ENCODE results near the gene OTOA.

DNA sequence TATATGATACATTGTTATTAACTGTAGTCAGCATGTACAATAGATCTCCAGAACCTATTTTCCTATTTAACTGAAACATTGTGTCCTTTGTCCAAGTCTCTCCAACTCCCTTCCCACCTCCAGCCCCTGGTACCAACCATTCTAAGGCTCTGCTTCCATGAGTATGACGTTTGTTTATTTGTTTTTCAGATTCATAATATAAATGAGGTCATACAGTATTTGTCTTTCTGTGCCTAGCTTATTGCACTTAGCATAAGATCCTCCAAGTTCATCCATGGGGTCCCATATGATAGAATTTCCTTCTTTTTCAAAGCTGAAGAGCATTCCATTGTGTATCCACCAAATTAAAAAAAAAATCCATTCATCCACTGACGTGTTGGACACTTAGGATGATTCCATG lies 39.4 kb downstream of the OTOA start:
- TF ChIP-seq CTCF (conservative IDR thresholded peaks at IDR 0.05; ENCODE audit: low read length) (no peak), EZH2phosphoT487 (IDR thresholded peaks at IDR 0.05; ENCODE audit: borderline replicate concordance, low read depth, low read length) (no peak)

Data from OCI-LY7 (cell line).